ENCODE measurements around the gene TEKT1. TPM values are rescaled to one million over a fixed set of nuclear protein-coding genes. Genes with fewer than 3 reads are reported as not detected.
"Not testable (repeated sequence)": the region's sequence is repeated elsewhere in the genome, so short reads cannot be mapped to it uniquely, and the experiment has no call there.

TEKT1 gene
- total and polyA plus RNA-seq, 10 donors = not detected

DNA sequence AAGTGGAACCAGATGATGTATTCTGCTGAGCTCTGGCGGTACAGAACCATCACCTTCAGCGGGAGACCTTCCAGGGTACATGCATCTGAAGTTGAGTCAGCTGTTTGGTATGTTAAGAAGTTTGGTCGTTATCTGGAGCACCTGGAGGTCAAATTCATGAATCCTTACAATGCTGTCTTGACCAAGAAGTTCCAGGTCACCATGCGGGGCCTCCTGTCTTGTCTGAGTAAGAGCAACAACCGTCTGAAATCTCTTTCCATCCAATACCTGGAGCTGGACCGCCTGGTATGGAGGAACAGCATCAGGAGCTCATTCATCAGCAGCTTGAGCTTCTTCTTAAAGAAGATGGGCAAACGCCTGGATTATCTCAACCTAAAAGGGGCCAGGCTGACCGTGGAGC, 51.5 kb downstream of the TEKT1 start:
- TF ChIP-seq POLR2AphosphoS5 (IDR thresholded peaks at IDR 0.05) (no peak), POLR2A (IDR thresholded peaks at IDR 0.05) (no peak)
- TF ChIP-seq, protein P1, sequence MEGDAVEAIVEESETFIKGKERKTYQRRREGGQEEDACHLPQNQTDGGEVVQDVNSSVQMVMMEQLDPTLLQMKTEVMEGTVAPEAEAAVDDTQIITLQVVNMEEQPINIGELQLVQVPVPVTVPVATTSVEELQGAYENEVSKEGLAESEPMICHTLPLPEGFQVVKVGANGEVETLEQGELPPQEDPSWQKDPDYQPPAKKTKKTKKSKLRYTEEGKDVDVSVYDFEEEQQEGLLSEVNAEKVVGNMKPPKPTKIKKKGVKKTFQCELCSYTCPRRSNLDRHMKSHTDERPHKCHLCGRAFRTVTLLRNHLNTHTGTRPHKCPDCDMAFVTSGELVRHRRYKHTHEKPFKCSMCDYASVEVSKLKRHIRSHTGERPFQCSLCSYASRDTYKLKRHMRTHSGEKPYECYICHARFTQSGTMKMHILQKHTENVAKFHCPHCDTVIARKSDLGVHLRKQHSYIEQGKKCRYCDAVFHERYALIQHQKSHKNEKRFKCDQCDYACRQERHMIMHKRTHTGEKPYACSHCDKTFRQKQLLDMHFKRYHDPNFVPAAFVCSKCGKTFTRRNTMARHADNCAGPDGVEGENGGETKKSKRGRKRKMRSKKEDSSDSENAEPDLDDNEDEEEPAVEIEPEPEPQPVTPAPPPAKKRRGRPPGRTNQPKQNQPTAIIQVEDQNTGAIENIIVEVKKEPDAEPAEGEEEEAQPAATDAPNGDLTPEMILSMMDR (IDR thresholded peaks at IDR 0.05 in 8 of 11, conservative IDR thresholded peaks at IDR 0.05 in 3 of 11) = no peak
- Histone ChIP-seq H3K36me3 (no peaks in the 10 kb centered on the region), H3K4me1 (peaks cover 0 to 10% (median 3%) of the 10 kb centered on the region in 6 donors), H3K4me3 (no peak overlapping the region), H3K27me3 (replicated peaks in 1 of 7) (peaks cover 0 to 48% (median 0%) of the 10 kb centered on the region in 7 donors), H3K27ac (no peak overlapping the region), H3K9me3 (peaks cover 0 to 35% (median 15%) of the 10 kb centered on the region in 8 donors)
- no peak for DNase-seq
- intact Hi-C loops (cut with DNase I; ENCODE audit: low total_unique reads) = no loop called here
- 79 to 88% (median 83%) methylated on average over 8 of the region's 8 CpGs for WGBS, 5 donors

GRCh38 chr17:6779411-6779810, 52.1 kb downstream of the TEKT1 start:
- Histone ChIP-seq H3K4me3 (no peak overlapping the region), H3K27me3 (replicated peaks in 1 of 7) (peaks cover 0 to 48% (median 0%) of the 10 kb centered on the region in 7 donors), H3K9me3 (peaks cover 0 to 38% (median 18%) of the 10 kb centered on the region in 8 donors), H3K36me3 (peaks cover 0 to 4% (median 0%) of the 10 kb centered on the region in 6 donors), H3K27ac (no peak overlapping the region), H3K4me1 (peaks cover 0 to 10% (median 3%) of the 10 kb centered on the region in 6 donors)
- DNase-seq = no peak
- intact Hi-C loops (cut with DNase I; ENCODE audit: low total_unique reads) = no loop called here
- TF ChIP-seq, protein P1 (IDR thresholded peaks at IDR 0.05 in 8 of 11, conservative IDR thresholded peaks at IDR 0.05 in 3 of 11) = no peak
- TF ChIP-seq POLR2A (IDR thresholded peaks at IDR 0.05) (no peak), POLR2AphosphoS5 (IDR thresholded peaks at IDR 0.05) (no peak)
- 54 to 89% (median 59%) methylated on average over 2 of the region's 2 CpGs for WGBS, 5 donors

DNA sequence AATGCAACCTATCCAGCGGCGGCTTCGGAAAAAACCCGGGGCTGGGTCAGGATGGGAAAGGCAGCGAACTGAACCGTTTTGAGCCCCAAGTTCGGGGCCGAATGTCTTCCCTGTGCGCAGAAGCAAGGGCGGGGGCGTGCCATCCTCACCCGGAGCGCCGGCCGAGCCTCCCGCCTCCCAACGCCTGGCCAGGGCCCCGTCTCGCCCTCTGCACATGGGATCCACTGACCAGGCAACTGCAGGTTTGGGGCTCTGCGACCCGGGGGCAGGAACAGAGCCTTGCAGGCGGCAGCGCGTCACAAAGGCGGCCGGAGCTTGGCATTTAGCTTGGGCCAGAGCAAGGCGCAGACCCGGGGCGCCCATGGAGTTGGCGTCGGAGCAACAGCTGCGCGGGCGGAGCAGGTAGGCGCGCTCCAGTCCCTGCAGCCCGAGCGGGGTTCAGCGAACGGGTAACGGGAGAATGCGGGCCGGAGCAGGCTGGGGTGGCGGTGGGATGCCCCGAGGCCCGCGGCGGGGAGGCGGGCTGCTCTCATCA, 55.6 kb downstream of the TEKT1 start, which contains the start of gene FBXO39:
Gene FBXO39 (plus strand): TSS at position 345 of the 535 bp plus-strand sequence. CDS start 3,654 bp downstream, outside the sequence.
- DNase-seq = no peak
- TF ChIP-seq POLR2AphosphoS5 (IDR thresholded peaks at IDR 0.05) (peak; percentile 29 to 80 (median 72)), POLR2A (IDR thresholded peaks at IDR 0.05) (no peak)

GRCh38 chr17:6774906-6775305, 56.6 kb downstream of the TEKT1 start:
- Histone ChIP-seq H3K4me1 (peaks cover 0 to 10% (median 3%) of the 10 kb centered on the region in 6 donors), H3K27me3 (replicated peaks in 1 of 7) (peaks cover 0 to 17% (median 0%) of the 10 kb centered on the region in 7 donors), H3K9me3 (peaks cover 0 to 60% (median 37%) of the 10 kb centered on the region in 8 donors), H3K36me3 (peaks cover 30 to 49% (median 44%) of the 10 kb centered on the region in 6 donors)
- H3K27ac ChIP-seq; DNase-seq; intact Hi-C loops (cut with DNase I; ENCODE audit: low total_unique reads); H3K4me3 ChIP-seq: not testable (repeated sequence)
- 88 to 97% (median 96%) methylated on average over 8 of the region's 8 CpGs for WGBS, 5 donors

More for the DNA sequence above, 55.6 kb downstream of the TEKT1 start, which contains the start of gene FBXO39:
- WGBS, 5 donors = 5 to 22% (median 8%) methylated on average over 35 to 49 of the region's 49 CpGs
- peaks cover 20 to 39% (median 34%) of the 10 kb centered on the region in 6 donors for H3K36me3 ChIP-seq
- intact Hi-C loops (cut with DNase I; ENCODE audit: low total_unique reads) = no loop called here
- H3K9me3 ChIP-seq = peaks cover 0 to 54% (median 35%) of the 10 kb centered on the region in 8 donors
- H3K4me1 ChIP-seq = peaks cover 0 to 10% (median 3%) of the 10 kb centered on the region in 6 donors
- peak within 1 kb of the TSS in 1 of 8 donors; percentile 27 for H3K4me3 ChIP-seq
- H3K27ac ChIP-seq = no peak within 1 kb of the TSS
- H3K27me3 ChIP-seq (replicated peaks in 1 of 7) = peaks cover 0 to 27% (median 0%) of the 10 kb centered on the region in 7 donors

DNA sequence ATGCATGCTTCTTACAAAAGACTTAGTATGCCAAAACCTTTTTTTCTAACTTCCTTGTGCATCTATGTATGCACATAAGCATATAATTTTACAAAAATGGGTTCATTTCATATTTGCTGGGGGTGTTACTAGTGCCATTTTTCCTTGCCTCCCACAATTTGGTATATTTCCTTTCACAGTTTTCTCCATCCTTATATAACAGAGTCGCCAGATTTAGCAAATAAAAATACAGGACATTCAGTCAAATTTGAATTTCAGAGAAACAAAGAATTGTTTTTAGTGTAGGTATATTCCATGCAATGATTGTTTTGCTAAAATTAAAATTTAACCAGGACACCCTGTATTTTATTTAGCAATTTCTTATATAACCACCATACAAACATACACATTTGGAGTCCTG, 59.5 kb downstream of the TEKT1 start:
- Histone ChIP-seq H3K4me3 (no peak overlapping the region), H3K9me3 (peaks cover 0 to 89% (median 66%) of the 10 kb centered on the region in 8 donors), H3K36me3 (peaks cover 43 to 78% (median 73%) of the 10 kb centered on the region in 6 donors), H3K27ac (no peak overlapping the region), H3K4me1 (peaks cover 0 to 10% (median 3%) of the 10 kb centered on the region in 6 donors), H3K27me3 (replicated peaks in 1 of 7) (peaks cover 0 to 16% (median 0%) of the 10 kb centered on the region in 7 donors)
- intact Hi-C loops (cut with DNase I; ENCODE audit: low total_unique reads) = no loop called here
- TF ChIP-seq POLR2A (IDR thresholded peaks at IDR 0.05) (no peak), POLR2AphosphoS5 (IDR thresholded peaks at IDR 0.05) (no peak)
- TF ChIP-seq, protein P1 (IDR thresholded peaks at IDR 0.05 in 8 of 11, conservative IDR thresholded peaks at IDR 0.05 in 3 of 11) = no peak
- DNase-seq = no peak
- 95 to 100% (median 98%) methylated on average over 1 of the region's 1 CpG for WGBS, 5 donors
